VCaP (cell line): ENCODE data around the gene RDM1.

ENCODE experiments used
- H3K27ac ChIP-seq: fragments of 450-650 bp; 2 replicates; pipeline ENCODE4 v1.5.1; 2017
- CTCF ChIP-seq: fragments of 450-650 bp; conservative IDR thresholded peaks from 2 replicates; pipeline ENCODE4 v1.5.1; 2017; ENCODE audit warnings: mild to moderate bottlenecking, moderate library complexity

RDM1 gene

GRCh38 chr17:35875800-35876139 lies 54.8 kb downstream of the RDM1 start:
- H3K27ac ChIP-seq = no peak overlapping the region
- no peak for TF ChIP-seq CTCF

- no peak for TF ChIP-seq CTCF
- H3K27ac ChIP-seq = no peak overlapping the region
Observed at GRCh38 chr17:35875072-35875799, 55.3 kb downstream of the RDM1 start.

GRCh38 chr17:35872196-35872980 lies 58.2 kb downstream of the RDM1 start:
- no peak for TF ChIP-seq CTCF

GRCh38 chr17:35870906-35871819 lies 59.4 kb downstream of the RDM1 start:
- no peak overlapping the region for H3K27ac ChIP-seq
- no peak for TF ChIP-seq CTCF

More at GRCh38 chr17:35872196-35872980, 58.2 kb downstream of the RDM1 start:
- H3K27ac ChIP-seq = no peak overlapping the region

GRCh38 chr17:35868737-35869136 lies 61.8 kb downstream of the RDM1 start, which contains the start of gene HEATR9:
Gene HEATR9, minus strand, starts transcription at chr17:35868891. Its CDS starts 149 bp downstream, at chr17:35868742.
- no peak for TF ChIP-seq CTCF
- no peak within 1 kb of the TSS for H3K27ac ChIP-seq
